GM18873 (cell line): ENCODE data around the gene FN3K.

Source experiments
- ATAC-seq: cut with Tn5 transposase; IDR thresholded peaks from one replicate; pipeline ENCODE4 v1.9.1; 2021; ENCODE audit warnings: mild to moderate bottlenecking, moderate library complexity, moderate number of reproducible peaks; ENCODE audit not compliant: unreplicated experiment, low FRiP score

The FN3K gene

GRCh38 chr17:82790391-82790790 is 55.0 kb downstream of the FN3K start:
- no peak for ATAC-seq

GRCh38 chr17:82791532-82791931 is 56.1 kb downstream of the FN3K start:
- no peak for ATAC-seq

GRCh38 chr17:82793974-82794630 is 58.7 kb downstream of the FN3K start:
- no peak for ATAC-seq

GRCh38 chr17:82794781-82795482 is 59.5 kb downstream of the FN3K start:
- no peak for ATAC-seq

GRCh38 chr17:82795615-82796014 is 60.2 kb downstream of the FN3K start:
- ATAC-seq = no peak

GRCh38 chr17:82797061-82797460 is 61.6 kb downstream of the FN3K start:
- ATAC-seq = no peak

GRCh38 chr17:82798752-82799151 is 63.3 kb downstream of the FN3K start:
- ATAC-seq = no peak

- ATAC-seq = no peak
Observed at GRCh38 chr17:82799591-82799990, 64.2 kb downstream of the FN3K start.
